IMR-90 (cell line): ENCODE data around the gene THUMPD2. TPM values are rescaled to one million over a fixed set of nuclear protein-coding genes. Genes with fewer than 3 reads are reported as not detected.

ENCODE experiments used
- ATAC-seq: fragments of 200-7000 bp; cut with Tn5 transposase; 2 replicates; pipeline ENCODE4 v1.9.1; 2020; ENCODE audit warnings: low read depth, mild to moderate bottlenecking, moderate library complexity
- BruUV-seq: library from RNA; stranded (reverse); fragments of 400-500 nt; replicated peaks from 2 replicates; lab custom pipeline; 2021; lab: Mats Ljungman, UMichigan
- CTCF ChIA-PET: fragments of 300-600 bp; formaldehyde crosslinking; extraction: SDS; loops from one replicate; lab custom pipeline; 2021; ENCODE audit warnings: antibody characterized with exemption; lab: Yijun Ruan, JAX
- POLR2A ChIA-PET: fragments of 300-600 bp; sonication (Branson Sonifier 250); formaldehyde crosslinking; loops from one replicate; lab custom pipeline; 2022; ENCODE audit warnings: antibody characterized with exemption; ENCODE audit not compliant: unreplicated experiment; lab: Charles Lee
- DNase-seq: peaks from one replicate; pipeline ENCODE4 v3.0.0; 2013
- H2AFZ ChIP-seq: replicated peaks from 2 replicates; pipeline ENCODE3; 2013; ENCODE audit warnings: low read length, mild to moderate bottlenecking; ENCODE audit not compliant: poor library complexity
- H2AK5ac ChIP-seq: 2 replicates; pipeline ENCODE4 v1.6.1; 2013; ENCODE audit warnings: low read depth, low read length, inconsistent platforms
- H2AK9ac ChIP-seq: replicated peaks from 2 replicates; pipeline ENCODE3; 2013; ENCODE audit warnings: mild to moderate bottlenecking, low read depth, low read length, moderate library complexity; ENCODE audit not compliant: poor library complexity
- H2BK120ac ChIP-seq: 2 replicates; pipeline ENCODE4 v1.6.1; 2013; ENCODE audit warnings: low read depth, low read length, inconsistent platforms
- H2BK15ac ChIP-seq: 3 replicates; pipeline ENCODE4 v1.6.1; 2013; ENCODE audit warnings: low read depth, low read length, inconsistent platforms
- H2BK20ac ChIP-seq: 2 replicates; pipeline ENCODE4 v1.6.1; 2013; ENCODE audit warnings: low read depth, mild to moderate bottlenecking, inconsistent platforms, low read length, moderate library complexity
- H2BK5ac ChIP-seq: 2 replicates; pipeline ENCODE4 v1.6.1; 2013; ENCODE audit warnings: mild to moderate bottlenecking, low read depth, low read length, inconsistent platforms; ENCODE audit not compliant: poor library complexity, severe bottlenecking
- H3K14ac ChIP-seq: replicated peaks from 2 replicates; pipeline ENCODE4 v1.6.1; 2013; ENCODE audit warnings: low read depth, low read length, inconsistent platforms
- H3K18ac ChIP-seq: 2 replicates; pipeline ENCODE4 v1.6.1; 2013; ENCODE audit warnings: low read depth, low read length, control low read depth
- H3K23ac ChIP-seq: 2 replicates; pipeline ENCODE4 v1.6.1; 2013; ENCODE audit warnings: low read depth, low read length, inconsistent platforms
- H3K27ac ChIP-seq: 2 replicates; pipeline ENCODE4 v1.5.1; 2013; ENCODE audit warnings: mild to moderate bottlenecking, control low read depth, low read length; ENCODE audit not compliant: insufficient read depth
- H3K27me3 ChIP-seq: 2 replicates; pipeline ENCODE4 v1.6.1; 2013; ENCODE audit warnings: low read length; ENCODE audit not compliant: control insufficient read depth, insufficient read depth
- H3K36me3 ChIP-seq: 2 replicates; pipeline ENCODE4 v1.6.1; 2013; ENCODE audit warnings: low read length, mixed read lengths; ENCODE audit not compliant: control insufficient read depth, insufficient read depth
- H3K4ac ChIP-seq: 2 replicates; pipeline ENCODE4 v1.6.1; 2013; ENCODE audit warnings: low read depth, low read length, inconsistent platforms
- H3K4me1 ChIP-seq: 2 replicates; pipeline ENCODE4 v1.6.1; 2013; ENCODE audit warnings: low read length, mixed read lengths; ENCODE audit not compliant: control insufficient read depth, insufficient read depth
- H3K4me2 ChIP-seq: 2 replicates; pipeline ENCODE4 v1.6.1; 2013; ENCODE audit warnings: low read depth, mild to moderate bottlenecking, control low read depth, low read length, moderate library complexity
- H3K4me3 ChIP-seq: 2 replicates; pipeline ENCODE4 v1.5.1; 2013; ENCODE audit warnings: low read depth, mild to moderate bottlenecking, control low read depth, low read length, moderate library complexity; ENCODE audit not compliant: insufficient read depth
- H3K56ac ChIP-seq: 2 replicates; pipeline ENCODE4 v1.6.1; 2013; ENCODE audit warnings: low read length, inconsistent platforms; ENCODE audit not compliant: insufficient read depth; ENCODE audit errors: extremely low read depth
- H3K79me1 ChIP-seq, 2 experiments: 2 replicates each; pipeline ENCODE4 v1.6.1; 2013; ENCODE audit warnings: low read length in 2 of 2, inconsistent platforms in 1 of 2, low read depth in 1 of 2
- H3K9ac ChIP-seq: 2 replicates; pipeline ENCODE4 v1.6.1; 2013; ENCODE audit warnings: low read depth, low read length, control low read depth
- H3K9me1 ChIP-seq: 2 replicates; pipeline ENCODE4 v1.6.1; 2013; ENCODE audit warnings: low read length, inconsistent platforms; ENCODE audit not compliant: insufficient read depth
- H3K9me3 ChIP-seq: 2 replicates; pipeline ENCODE4 v1.6.1; 2013; ENCODE audit warnings: low read length; ENCODE audit not compliant: control insufficient read depth, insufficient read depth
- H4K20me1 ChIP-seq: 2 replicates; pipeline ENCODE4 v1.6.1; 2013; ENCODE audit warnings: low read length, inconsistent platforms; ENCODE audit not compliant: insufficient read depth
- H4K5ac ChIP-seq: 2 replicates; pipeline ENCODE4 v1.6.1; 2013; ENCODE audit warnings: mild to moderate bottlenecking, low read depth, low read length, control low read depth
- H4K8ac ChIP-seq, 2 experiments: 2 replicates each; pipeline ENCODE4 v1.6.1; 2013; ENCODE audit warnings: low read depth in 2 of 2, low read length in 2 of 2, control low read depth in 1 of 2, inconsistent platforms in 1 of 2
- H4K91ac ChIP-seq: 2 replicates; pipeline ENCODE4 v1.6.1; 2013; ENCODE audit warnings: low read depth, low read length, inconsistent platforms; ENCODE audit not compliant: insufficient read depth
- BHLHE40 ChIP-seq: fragments of 150-350 bp; IDR thresholded peaks from 2 replicates; pipeline ENCODE4 v1.6.1; 2016; ENCODE audit warnings: mild to moderate bottlenecking, low read depth, low read length
- CEBPB ChIP-seq: IDR thresholded peaks from 2 replicates; pipeline ENCODE4 v1.6.1; 2012; ENCODE audit warnings: low read depth, low read length, improper control_type of control experiment
- CHD1 ChIP-seq: IDR thresholded peaks from 2 replicates; pipeline ENCODE4 v1.6.1; 2012; ENCODE audit warnings: low read depth, low read length, improper control_type of control experiment
- FOS ChIP-seq: fragments of 150-350 bp; IDR thresholded peaks from 2 replicates; pipeline ENCODE4 v1.6.1; 2016; ENCODE audit warnings: low read depth, low read length
- MAFK ChIP-seq: IDR thresholded peaks from 2 replicates; pipeline ENCODE4 v1.6.1; 2012; ENCODE audit warnings: low read depth, low read length, improper control_type of control experiment
- MAZ ChIP-seq: IDR thresholded peaks from 2 replicates; pipeline ENCODE4 v1.6.1; 2012; ENCODE audit warnings: low read depth, mild to moderate bottlenecking, low read length, improper control_type of control experiment, moderate library complexity, borderline replicate concordance
- MXI1 ChIP-seq: IDR thresholded peaks from 2 replicates; pipeline ENCODE4 v1.6.1; 2012; ENCODE audit warnings: low read depth, mild to moderate bottlenecking, low read length, moderate library complexity, borderline replicate concordance
- NFE2L2 ChIP-seq: fragments of 150-350 bp; IDR thresholded peaks from 2 replicates; pipeline ENCODE4 v1.6.1; 2016; ENCODE audit warnings: low read depth, mild to moderate bottlenecking, low read length
- POLR2A ChIP-seq: IDR thresholded peaks from 2 replicates; pipeline ENCODE4 v1.6.1; 2012; ENCODE audit warnings: mild to moderate bottlenecking, low read depth, low read length
- RAD21 ChIP-seq: IDR thresholded peaks from 2 replicates; pipeline ENCODE4 v1.6.1; 2012; ENCODE audit warnings: low read length, improper control_type of control experiment
- RCOR1 ChIP-seq: IDR thresholded peaks from 2 replicates; pipeline ENCODE4 v1.6.1; 2012; ENCODE audit warnings: mild to moderate bottlenecking, low read length, improper control_type of control experiment; ENCODE audit not compliant: insufficient replicate concordance
- RFX5 ChIP-seq: IDR thresholded peaks from 2 replicates; pipeline ENCODE4 v1.8.0; 2012; ENCODE audit warnings: low read depth, mild to moderate bottlenecking, low read length, moderate library complexity
- SMC3 ChIP-seq: fragments of 150-350 bp; IDR thresholded peaks from 2 replicates; pipeline ENCODE4 v1.6.1; 2016; ENCODE audit warnings: low read depth, mild to moderate bottlenecking, antibody characterized with exemption, low read length, moderate library complexity
- USF2 ChIP-seq: fragments of 150-350 bp; IDR thresholded peaks from 2 replicates; pipeline ENCODE4 v1.6.1; 2017; ENCODE audit warnings: mild to moderate bottlenecking, antibody characterized with exemption, low read length, low read depth
- WGBS, 2 experiments: methylation state at CpG; one replicate each; pipeline versions ENCODE4 v1.1.5 to v1.1.7; 2013; ENCODE audit warnings: missing lambda C conversion rate in 2 of 2; ENCODE audit not compliant: insufficient read length in 1 of 2; ENCODE audit errors: extremely low coverage in 2 of 2; 5-methylcytosine and 5-hydroxymethylcytosine counted together
- dilution Hi-C: fragments of 300-500 bp; cut with HindIII; formaldehyde crosslinking; loops from one replicate; pipeline ENCODE4 v1.14.3; 2018; ENCODE audit warnings: low sequenced_read_pairs; ENCODE audit not compliant: unreplicated experiment
- in situ Hi-C: fragments of 300-500 bp; cut with MboI; formaldehyde crosslinking; loops from 3 replicates; pipeline ENCODE4 v1.14.3; 2019; ENCODE audit warnings: low sequenced_read_pairs, inconsistent platforms, mixed read lengths
- intact Hi-C: fragments of 100-400 bp; cut with micrococcal nuclease; formaldehyde crosslinking; loops from 2 replicates; pipeline ENCODE4 v1.10.0; 2022
- polyA plus RNA-seq, 3 experiments: library from polyadenylated mRNA; depleted of rRNA; stranded (reverse); fragments of >200 nt; gene quantifications; 2 replicates each; pipeline ENCODE4 v1.2.3, GENCODE V29; 2012; ENCODE audit warnings: low replicate concordance in 1 of 3
- total RNA-seq: library from RNA; depleted of rRNA; stranded (reverse); fragments of >200 nt; gene quantifications from 2 replicates; pipeline ENCODE4 v1.2.3, GENCODE V29; 2012
- TF ChIP-seq, protein P1 (sequence below): fragments of 150-350 bp; IDR thresholded peaks from 2 replicates; pipeline ENCODE4 v1.6.1; 2016; ENCODE audit warnings: low read depth, mild to moderate bottlenecking, low read length, moderate library complexity, borderline replicate concordance
- TF ChIP-seq, protein P2 (sequence below): conservative IDR thresholded peaks from 2 replicates; pipeline ENCODE4 v1.5.1; 2012; ENCODE audit warnings: mild to moderate bottlenecking, low read depth, low read length, improper control_type of control experiment

THUMPD2 gene
- total and polyA plus RNA-seq, 2 of the 4 experiments (the other 2 are of a cell fraction): 4.8 to 7.0 TPM

DNA sequence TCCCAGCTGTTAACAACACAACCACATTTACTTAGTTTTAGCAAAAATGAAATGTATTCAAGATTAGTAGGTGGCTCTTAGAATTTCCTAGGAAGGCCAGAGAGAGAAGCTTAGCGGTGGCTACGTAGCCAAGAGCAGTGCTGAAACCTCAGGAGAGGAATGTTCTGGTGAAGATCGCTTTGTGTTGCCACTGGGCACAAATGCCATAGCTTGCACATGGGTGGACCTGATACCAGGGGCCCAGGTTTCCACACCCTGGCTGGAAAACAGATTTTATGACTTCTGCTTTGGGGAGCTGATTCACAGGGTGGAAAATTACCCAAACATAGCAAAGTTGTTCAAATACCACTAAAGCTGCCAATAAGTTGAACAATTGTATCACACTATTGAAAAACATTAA, 43.4 kb downstream of the THUMPD2 start:
- Histone ChIP-seq H2BK5ac (peak overlapping the region; percentile 35), H3K23ac (peak overlapping the region; percentile 79), H3K9ac (no peak overlapping the region), H2AK9ac (no peak overlapping the region), H4K91ac (peak overlapping the region; percentile 72), H3K4me3 (no peak overlapping the region), H3K9me1 (peaks cover 17% of the 10 kb centered on the region), H2AFZ (no peak overlapping the region), H3K56ac (0 out of 2 replicates have a peak overlapping the region, but pooled peaks have one; percentile 16), H3K4me1 (peaks cover 18% of the 10 kb centered on the region), H3K14ac (peak overlapping the region; percentile 58), H3K18ac (no peak overlapping the region; the same call in 1 of the 2 replicates), H3K4me2 (peak overlapping the region; percentile 3; the same call in 1 of the 2 replicates), H3K27me3 (no peaks in the 10 kb centered on the region), H4K8ac (peak overlapping the region in 1 of 2 experiments; percentile 42; a peak in 1 of 4 replicates), H3K9me3 (no peaks in the 10 kb centered on the region), H3K36me3 (peaks cover 10% of the 10 kb centered on the region), H2AK5ac (0 out of 2 replicates have a peak overlapping the region, but pooled peaks have one; percentile 37), H2BK20ac (peak overlapping the region; percentile 70), H4K20me1 (peaks cover 4% of the 10 kb centered on the region), H3K79me1 (peaks cover 29 to 61% of the 10 kb centered on the region in 2 experiments), H2BK15ac (0 out of 3 replicates have a peak overlapping the region, but pooled peaks have one; percentile 15), H3K4ac (peak overlapping the region; percentile 79), H3K27ac (no peak overlapping the region), H2BK120ac (peak overlapping the region; percentile 60), H4K5ac (peak overlapping the region; percentile 33; the same call in 1 of the 2 replicates)
- BruUV-seq: no TSS peak
- CTCF ChIA-PET: interaction anchor here (0.6 kb wide), 1 partner anchor 738 kb away, joined by 3 read pairs; no protein-coding TSS in a partner anchor
- ATAC-seq (no peak), DNase-seq (no peak)
- dilution Hi-C loops: no loop called here
- 80% methylated on average over 1 of the region's 3 CpGs; no CpG with 5 or more reads in 1 of the 2 experiments for WGBS, 2 experiments
- TF ChIP-seq FOS (no peak), POLR2A (no peak), RAD21 (no peak), USF2 (no peak), BHLHE40 (no peak), NFE2L2 (no peak), RFX5 (no peak), RCOR1 (no peak), MAFK (no peak), CEBPB (no peak), CHD1 (no peak), MAZ (no peak), SMC3 (no peak), MXI1 (no peak)
- TF ChIP-seq, protein P1, sequence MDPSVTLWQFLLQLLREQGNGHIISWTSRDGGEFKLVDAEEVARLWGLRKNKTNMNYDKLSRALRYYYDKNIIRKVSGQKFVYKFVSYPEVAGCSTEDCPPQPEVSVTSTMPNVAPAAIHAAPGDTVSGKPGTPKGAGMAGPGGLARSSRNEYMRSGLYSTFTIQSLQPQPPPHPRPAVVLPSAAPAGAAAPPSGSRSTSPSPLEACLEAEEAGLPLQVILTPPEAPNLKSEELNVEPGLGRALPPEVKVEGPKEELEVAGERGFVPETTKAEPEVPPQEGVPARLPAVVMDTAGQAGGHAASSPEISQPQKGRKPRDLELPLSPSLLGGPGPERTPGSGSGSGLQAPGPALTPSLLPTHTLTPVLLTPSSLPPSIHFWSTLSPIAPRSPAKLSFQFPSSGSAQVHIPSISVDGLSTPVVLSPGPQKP: no peak
- TF ChIP-seq, protein P2, sequence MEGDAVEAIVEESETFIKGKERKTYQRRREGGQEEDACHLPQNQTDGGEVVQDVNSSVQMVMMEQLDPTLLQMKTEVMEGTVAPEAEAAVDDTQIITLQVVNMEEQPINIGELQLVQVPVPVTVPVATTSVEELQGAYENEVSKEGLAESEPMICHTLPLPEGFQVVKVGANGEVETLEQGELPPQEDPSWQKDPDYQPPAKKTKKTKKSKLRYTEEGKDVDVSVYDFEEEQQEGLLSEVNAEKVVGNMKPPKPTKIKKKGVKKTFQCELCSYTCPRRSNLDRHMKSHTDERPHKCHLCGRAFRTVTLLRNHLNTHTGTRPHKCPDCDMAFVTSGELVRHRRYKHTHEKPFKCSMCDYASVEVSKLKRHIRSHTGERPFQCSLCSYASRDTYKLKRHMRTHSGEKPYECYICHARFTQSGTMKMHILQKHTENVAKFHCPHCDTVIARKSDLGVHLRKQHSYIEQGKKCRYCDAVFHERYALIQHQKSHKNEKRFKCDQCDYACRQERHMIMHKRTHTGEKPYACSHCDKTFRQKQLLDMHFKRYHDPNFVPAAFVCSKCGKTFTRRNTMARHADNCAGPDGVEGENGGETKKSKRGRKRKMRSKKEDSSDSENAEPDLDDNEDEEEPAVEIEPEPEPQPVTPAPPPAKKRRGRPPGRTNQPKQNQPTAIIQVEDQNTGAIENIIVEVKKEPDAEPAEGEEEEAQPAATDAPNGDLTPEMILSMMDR: no peak
- in situ Hi-C loops: no loop called here
- intact Hi-C loops: no loop called here
- POLR2A ChIA-PET: no interaction called here
